Left renal cortex interstitium (tissue), 4 donors: ENCODE measurements around the gene ZNF124. TPM values are rescaled to one million over a fixed set of nuclear protein-coding genes. Genes with fewer than 3 reads are reported as not detected.

Experiments used
- DNase-seq, 4 donors: peaks; one replicate each; pipeline ENCODE4 v3.0.0-alpha.2; 2013; ENCODE audit warnings: low read depth in 4 of 4, low spot score in 2 of 4, missing footprints in 1 of 4
- polyA plus RNA-seq, 4 donors: library from polyadenylated mRNA; unstranded; fragments of 120-200 nt; gene quantifications; one replicate each; pipeline ENCODE4 v1.2.1, GENCODE V29; 2013; ENCODE audit not compliant: insufficient read length in 4 of 4

ZNF124 gene
- polyA plus RNA-seq, 4 donors = 20.8 to 39.1 (median 27.5) TPM

GRCh38 chr1:247114351-247115140 is 57.3 kb downstream of the ZNF124 start:
- no peak for DNase-seq

- no peak for DNase-seq
Observed at GRCh38 chr1:247113733-247114271, 58.0 kb downstream of the ZNF124 start.

- DNase-seq = no peak
Observed at GRCh38 chr1:247113094-247113497, 58.7 kb downstream of the ZNF124 start.

GRCh38 chr1:247112479-247112781 is 59.4 kb downstream of the ZNF124 start:
- DNase-seq = peak in 1 of 4 donors; percentile 1

DNA sequence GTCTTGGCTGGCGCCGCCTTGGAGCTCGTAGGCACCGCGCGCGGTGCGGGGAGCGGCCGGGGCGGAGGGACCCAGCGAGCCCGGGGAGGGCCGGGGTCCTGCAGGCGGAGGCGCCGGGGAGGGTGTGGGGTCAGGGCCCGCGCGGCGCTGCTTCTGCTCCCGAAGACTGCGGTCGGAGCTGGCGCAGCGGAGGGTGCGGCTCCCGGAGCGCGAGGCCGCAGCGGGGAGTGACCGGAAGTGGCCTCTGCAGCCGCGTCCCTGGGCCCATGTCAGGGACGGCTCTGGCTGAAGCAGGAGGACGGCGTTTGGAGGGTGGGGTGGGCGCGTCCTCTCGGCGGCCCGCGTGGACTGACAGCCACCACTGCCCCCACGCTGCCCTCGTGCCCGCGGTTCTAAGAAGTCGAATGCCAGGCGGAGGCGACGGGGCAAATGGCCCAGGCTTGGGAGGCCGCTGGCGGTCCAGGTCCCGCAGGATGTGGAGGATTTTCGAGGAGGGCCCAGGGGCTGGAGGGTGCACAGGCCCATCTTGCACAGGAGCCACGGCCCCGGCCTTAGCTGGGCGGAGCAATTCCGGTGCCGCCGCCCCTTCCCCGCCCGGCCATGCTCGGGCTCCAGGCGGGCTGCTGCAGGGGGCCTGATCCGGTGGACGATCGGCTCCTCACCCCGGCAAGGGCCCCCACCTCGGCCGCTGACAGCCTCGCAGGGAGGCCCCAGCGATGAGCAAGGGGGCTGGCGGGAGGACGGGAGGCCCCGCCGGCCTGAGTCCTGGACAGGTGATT is 59.9 kb downstream of the ZNF124 start:
- DNase-seq = peak in 3 of 4 donors; percentile 37 to 46 (median 39)

- peak in 2 of 4 donors; percentile 0 to 7 for DNase-seq
Observed at GRCh38 chr1:247111259-247111699, 60.5 kb downstream of the ZNF124 start.

- peak in 3 of 4 donors; percentile 18 to 37 (median 19) for DNase-seq
Observed at GRCh38 chr1:247110627-247111258, 61.1 kb downstream of the ZNF124 start.

DNA sequence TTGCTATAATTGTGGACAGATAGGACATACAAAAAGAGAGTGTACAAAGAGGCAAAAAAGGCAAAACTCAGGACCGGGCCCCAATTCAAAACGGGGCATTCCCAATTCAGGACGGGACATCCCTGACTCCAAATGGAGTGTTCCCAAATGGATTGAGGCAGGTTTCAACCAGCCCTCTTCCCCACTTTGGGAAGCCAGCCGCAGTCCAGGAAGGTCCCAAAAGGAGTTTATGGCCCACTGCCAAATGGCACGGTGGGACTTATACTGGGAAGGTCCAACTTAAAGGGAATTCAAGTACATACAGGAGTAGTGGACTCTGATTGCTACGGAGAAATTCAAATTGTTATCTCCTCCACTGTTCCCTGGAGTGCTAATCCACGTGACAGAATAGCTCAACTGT is 64.1 kb downstream of the ZNF124 start:
- no peak for DNase-seq

DNA sequence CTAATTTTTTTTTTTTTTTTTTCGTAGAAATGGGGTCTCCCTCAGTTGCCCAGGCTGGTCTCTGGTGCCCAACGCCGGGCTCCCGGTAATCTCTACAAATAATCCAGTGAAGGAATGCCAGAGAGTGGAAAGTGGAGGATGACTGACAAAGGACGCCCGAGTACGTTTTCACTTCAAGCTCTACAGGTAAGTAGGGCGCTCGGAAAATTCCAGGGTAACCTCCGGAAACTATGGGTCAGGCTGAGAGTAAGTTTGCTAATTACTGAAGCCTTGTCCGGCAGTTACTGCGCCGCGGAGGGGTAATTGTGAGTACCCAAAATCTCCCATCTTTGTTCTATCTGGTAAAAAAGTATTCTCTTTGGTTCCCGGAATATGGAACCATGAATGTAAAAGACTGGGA is 65.9 kb downstream of the ZNF124 start:
- DNase-seq = no peak

Other genes with a start within 250 kb of the ZNF124 start
- 10 to 100 TPM; 40.3 to 60.1 (median 56.5) TPM for gene AHCTF1, start 240.1 kb downstream of the ZNF124 start, polyA plus RNA-seq
- gene ZNF695, start 164.0 kb downstream of the ZNF124 start, polyA plus RNA-seq = 1 to 10 TPM; 3.0 to 4.7 (median 3.9) TPM
- 1 to 10 TPM; 6.8 to 9.4 (median 8.0) TPM for gene ZNF670, start 93.2 kb downstream of the ZNF124 start, polyA plus RNA-seq
- gene ZNF669, start 67.7 kb downstream of the ZNF124 start, polyA plus RNA-seq = 10 to 100 TPM; 10.1 to 15.1 (median 13.2) TPM
- under 1 TPM in 2 of 4 donors, not detected in 2; 0.12 to 0.14 TPM for gene VN1R5, start 84.1 kb upstream of the ZNF124 start, polyA plus RNA-seq
- 10 to 100 TPM; 33.2 to 49.8 (median 43.4) TPM for gene ZNF496, start 159.8 kb upstream of the ZNF124 start, polyA plus RNA-seq
- 1 to 10 TPM in 2 of 4 donors, under 1 TPM in 2; 0.79 to 2.0 (median 1.00) TPM for gene NLRP3, start 244.2 kb upstream of the ZNF124 start, polyA plus RNA-seq